GM11168 (cell line): ENCODE data around the gene MYDGF.

ENCODE experiments used
- in situ Hi-C: fragments of 300-500 bp; cut with MboI; formaldehyde crosslinking; loops from one replicate; pipeline ENCODE4 v1.12.0; 2022; ENCODE audit warnings: low sequenced_read_pairs; ENCODE audit not compliant: unreplicated experiment

The MYDGF gene

DNA sequence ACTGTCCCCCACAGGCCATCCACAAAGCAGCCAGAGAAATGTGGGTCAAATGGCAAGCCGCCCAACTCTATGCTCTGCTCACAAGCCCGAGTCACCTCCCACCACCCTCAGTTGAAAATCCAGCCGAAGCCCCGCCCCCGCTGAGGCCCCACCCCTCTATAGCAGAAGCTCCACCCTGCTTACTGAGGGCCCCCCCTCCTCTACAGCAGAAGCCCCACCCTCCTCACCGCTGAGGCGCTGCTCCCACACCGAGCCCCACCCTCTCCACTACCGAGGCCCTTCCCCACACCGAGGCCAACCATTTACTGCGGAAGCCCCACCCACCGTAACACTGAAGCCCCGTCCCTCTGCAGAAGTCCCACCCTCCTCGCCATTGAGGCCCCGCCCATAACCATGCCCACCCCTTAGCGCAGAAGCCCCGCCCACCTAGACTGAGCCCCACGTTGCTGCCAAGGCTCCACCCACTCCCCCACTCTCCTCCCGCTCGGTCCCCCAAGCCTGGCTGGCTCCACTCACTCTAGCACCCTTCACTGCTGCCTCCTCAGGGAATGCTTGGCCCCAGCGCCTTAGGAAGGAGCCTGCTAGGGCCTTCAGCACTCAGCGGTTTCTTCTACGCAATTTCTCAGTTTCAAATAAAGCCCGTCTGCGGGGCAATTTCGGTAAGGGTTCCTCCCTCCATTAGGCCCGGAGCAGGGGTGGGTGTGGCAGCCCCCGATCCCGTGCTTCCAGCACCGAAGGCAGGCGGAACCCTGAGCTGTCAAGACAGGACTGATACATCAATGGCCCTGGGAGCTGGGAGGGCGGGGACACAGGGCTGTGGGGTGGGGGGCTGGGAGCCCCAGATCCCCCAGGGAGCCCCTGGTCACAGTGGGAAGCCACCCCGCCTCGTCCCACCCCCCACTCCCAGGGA is 9.0 kb upstream of the MYDGF start:
- in situ Hi-C loops: no loop called here

DNA sequence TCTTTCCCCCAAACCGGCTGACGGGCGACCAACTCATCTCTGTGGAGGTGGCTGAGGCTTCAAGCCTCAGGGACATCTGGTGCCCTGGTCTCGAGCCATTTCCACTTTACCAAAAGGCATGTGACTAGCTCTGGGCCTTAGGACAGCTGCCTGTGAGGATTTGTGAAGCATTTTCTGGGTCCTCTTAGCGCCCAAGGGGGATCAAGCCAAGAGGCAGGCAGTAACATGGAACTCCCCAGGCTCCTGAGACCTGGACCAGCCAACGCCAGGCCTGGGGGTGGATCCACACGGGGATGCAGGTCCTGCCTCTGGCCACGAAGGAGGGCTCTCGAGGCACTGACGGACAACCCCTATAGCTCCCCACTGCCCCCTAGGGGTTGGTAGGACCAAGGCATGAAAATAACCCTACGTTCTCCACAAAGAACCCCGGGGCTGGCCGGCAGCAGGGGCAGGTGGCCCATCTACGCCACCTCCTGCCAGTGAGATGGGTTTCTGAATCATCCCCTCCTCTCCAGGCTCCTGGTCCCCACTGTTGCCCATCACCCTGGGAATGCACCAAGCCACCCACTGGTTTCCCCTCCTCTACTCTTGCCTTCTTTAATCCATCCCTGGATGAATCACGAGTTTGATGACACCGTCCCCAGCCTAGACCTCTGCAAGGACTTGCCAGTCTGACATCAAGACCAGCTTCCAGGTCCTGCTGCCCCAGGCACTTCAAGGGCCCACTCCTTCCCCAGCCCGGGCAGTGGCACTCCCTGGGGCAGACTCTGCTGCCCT is 7.0 kb upstream of the MYDGF start:
- in situ Hi-C loops: no loop called here

DNA sequence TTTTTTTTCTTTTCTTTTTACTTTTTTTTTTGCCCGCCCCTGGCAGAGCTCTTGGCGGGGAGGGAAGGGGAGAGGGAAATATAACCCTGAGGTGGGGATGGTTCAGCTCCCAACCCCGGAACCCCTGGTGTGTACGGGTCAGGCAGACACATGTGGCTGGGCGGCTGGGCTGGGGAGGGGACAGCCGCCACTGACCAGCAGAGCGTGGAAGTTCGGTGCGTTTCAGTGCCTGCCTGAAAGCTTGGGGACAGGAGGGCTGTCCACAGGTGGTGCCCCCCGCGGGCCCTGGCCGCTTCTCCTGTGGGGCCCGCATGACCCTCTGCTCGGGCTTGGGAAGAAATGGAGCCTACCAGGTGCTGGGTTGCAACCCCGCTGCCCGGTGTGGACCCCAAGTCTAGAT is 5.2 kb upstream of the MYDGF start:
- in situ Hi-C loops: no loop called here

DNA sequence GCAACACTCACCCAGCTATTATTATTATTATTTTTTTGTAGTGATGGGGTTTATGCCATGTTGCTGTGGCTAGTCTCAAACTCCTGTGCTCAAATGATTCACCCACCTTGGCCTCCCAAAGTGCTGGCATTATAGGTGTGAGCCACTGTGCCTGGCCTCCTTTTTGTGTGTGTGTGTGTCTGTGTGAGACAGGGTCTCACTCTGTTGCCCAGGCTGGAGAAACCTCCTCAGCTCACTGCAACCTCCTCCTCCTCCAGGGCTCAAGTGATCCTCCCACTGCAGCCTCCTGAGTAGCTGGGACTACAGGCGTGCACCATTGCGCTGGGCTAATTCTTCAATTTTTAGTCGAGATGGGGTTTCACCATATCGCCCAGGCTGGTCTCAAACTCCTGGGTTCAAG is 3.6 kb upstream of the MYDGF start:
- in situ Hi-C loops: no loop called here

DNA sequence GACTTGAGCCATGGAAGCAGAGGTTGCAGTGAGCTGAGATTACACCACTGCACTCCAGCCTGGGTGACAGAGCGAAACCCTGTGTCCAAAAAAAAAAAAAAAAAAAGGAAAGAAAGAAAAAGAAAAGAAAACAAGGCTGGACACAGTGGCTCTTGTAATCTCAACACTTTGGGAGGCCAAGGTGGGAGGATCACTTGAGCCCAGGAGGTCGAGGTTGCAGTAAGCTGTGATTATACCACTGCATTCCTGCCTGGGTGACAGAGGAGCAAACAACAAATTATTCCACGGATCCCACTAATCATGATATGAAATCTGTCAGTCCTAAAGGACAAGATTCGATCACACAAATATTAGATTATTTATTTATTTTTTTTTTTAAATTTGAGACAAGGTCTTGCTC is 3.1 kb upstream of the MYDGF start:
- in situ Hi-C loops: no loop called here

DNA sequence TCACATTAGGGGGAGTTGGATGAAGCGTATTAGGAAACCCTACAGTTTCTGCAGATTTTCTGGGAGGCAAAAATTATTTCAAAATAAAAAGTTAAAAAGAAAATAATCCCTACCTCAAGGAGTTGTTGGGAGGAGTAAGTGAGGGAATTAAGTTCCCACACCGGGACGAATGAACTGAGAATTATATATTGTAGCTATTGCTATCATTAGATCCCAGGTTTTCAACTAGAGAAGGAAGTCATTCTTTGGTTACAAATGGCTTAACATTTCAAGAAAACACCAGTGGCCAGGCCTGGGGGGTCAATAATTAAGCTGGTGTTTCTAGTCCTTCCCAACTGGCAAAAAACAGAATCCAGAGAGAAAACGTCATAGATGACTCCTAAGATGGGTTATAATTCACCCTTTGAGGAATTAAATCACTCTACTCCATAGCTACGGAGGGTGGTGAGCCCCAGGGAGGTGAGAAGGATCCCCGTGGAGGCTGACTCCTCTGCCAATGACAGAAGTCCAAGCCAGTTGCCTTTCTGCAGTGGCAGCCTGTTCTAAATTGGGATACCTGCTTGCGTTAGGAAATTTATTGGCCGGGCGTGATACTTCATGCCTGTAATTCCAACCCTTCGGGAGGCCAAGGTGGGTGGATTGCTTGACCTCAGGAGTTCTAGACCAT is 1.2 kb upstream of the MYDGF start:
- in situ Hi-C loops: no loop called here

DNA sequence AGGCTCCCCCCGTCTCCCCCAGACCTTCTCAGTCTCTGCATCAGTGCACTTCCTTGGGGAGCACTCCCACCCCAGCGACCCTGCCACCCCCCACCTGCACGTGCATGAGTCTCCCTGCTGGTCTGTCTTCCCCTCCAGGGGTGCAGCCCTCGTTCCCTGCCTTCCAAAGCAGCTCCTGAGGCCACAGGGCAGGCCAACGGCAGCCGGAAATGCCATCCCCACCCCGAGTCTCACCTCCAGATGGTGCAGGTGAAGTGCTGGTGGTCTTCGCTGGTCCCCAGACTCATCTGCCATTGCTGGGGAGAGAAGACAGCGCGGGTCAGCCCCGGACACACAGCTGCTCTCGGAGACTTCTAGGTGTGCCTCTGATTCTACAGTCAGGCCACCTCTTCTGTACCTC is 5.5 kb downstream of the MYDGF start:
- in situ Hi-C loops: no loop called here

DNA sequence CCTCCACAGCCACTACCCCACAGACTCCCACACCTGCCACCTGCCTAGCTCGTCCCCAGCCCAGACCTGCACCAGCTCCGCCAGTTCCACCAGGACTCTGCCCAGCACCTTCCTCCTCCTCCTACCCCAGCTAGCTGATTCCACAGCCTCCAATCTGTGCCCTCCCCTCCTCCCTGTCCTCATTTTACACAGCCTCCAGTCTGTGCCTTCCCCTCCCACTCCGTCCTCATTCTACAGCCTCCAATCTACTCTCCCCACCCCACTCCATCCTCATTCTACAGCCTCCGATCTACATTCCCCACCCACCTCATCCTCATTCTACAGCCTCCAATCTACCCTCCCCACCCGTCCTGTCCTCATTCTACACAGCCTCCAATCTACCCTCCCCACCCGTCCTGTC is 7.3 kb downstream of the MYDGF start:
- in situ Hi-C loops: no loop called here

DNA sequence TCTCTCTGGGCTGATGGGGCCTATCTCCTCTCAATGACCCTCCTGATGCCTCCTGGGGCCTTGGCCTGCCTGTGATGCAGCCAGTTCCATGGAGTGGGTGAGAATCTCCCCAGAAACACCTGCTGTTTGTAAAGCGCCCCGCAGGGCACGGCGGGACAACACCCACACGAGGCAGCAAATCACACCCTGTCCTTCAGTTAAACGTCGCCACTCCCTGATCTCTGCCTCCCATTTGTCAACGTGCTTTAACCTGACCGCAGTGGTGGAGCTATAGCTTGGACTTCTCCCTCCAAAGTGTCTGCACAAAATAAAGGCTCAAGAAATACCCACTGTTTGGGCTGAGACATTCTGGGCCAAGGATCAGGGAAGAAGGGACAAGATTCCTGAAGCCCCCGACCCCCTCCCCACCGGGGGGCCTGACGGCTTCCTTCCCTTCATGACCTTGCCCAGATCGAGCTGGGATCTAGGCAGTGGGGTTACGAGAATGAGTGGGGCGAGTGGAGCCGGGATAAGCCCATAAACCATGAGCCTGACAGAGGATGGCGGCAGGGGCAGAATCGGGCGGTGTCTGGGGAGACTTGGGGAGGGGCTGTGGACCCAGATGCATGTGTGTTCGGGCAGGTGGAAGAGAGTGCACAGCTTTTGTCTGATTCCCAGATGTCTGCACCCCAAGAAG is 8.0 kb downstream of the MYDGF start:
- in situ Hi-C loops: no loop called here

DNA sequence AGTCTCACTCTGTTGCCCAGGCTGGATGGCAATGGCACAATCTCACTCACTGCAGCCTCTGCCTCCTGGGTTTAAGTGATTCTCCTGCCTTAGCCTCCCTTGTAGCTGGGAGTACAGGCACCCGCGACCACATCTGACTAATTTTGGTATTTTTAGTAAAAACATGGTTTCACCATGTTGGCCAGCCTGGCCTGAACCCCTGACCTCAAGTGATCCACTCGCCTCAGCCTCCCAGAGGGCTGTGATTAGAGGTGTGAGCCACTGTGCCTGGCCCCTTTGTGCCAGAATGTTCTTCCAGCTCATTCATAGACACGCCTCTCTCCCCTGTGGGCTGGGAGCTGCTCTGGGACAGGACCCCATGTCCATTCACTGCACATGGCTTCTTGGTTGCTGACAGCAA is 9.1 kb downstream of the MYDGF start:
- in situ Hi-C loops: no loop called here

DNA sequence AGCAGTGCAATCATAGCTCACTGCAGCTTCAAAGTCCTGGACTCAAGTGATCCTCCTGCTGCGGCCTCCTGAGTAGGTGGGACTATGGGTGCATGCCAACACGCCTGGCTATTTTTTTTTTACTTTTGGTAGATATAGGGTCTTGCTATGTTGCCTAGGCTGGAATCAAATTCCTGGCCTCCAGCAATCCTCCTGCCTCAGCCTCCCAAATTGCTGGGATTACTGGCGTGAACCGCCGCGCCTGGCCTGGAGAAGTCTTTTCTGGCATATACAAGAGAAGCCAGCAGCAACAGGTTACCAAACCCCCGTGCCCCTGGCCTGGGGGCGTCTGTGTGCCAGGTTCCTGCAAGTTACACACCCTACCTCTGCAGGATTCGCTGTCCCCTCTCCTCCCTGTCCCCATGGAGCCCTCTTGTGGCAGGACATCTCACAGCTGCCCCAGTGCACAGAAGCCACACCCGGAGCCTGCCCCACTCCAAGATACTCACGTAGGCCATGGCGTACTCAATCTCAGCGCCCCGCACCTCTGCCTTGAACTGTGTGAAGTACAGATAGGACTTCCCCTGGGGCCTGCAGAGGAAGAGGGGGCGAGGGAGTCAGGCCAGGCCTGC is 9.9 kb downstream of the MYDGF start:
- in situ Hi-C loops: no loop called here

DNA sequence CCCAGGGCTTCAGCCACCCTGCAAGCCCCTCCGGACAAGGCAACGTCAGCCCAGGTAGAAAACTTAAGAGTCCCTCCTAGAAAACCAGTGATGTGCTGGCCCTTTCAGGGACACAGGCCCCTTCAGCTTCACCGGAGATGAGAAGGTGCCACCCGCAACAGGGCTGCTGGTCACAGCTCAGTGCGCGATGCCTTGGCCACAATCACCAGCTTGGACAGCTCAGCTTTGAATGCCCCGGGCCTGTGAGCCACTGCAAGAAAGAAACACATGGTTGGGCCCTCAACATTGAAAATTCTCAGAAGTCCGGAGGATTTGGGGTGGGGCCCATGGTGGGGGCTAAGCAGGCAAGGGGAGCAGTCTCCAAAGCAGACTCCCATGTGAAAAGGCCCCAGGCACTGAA is 12.3 kb downstream of the MYDGF start:
- in situ Hi-C loops: no loop called here

DNA sequence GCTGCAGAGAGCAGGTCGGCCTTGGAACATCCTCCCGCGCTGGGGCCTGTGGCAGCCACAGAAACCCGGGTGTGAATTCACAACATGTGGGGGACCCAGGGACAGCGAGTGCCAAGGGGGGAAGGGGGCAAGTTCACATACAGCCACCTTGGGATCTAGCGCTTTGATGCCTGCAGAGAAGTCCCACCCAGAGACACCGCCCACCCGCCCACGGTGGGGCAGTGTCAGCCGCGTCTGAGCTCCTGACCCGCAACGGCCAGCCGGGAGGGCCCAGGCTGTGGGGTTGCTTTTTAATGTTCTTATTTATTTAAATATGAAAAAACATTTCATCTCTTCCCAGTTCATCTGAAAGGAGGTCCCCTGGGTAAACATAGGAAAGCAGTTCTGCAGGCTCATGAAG is 12.9 kb downstream of the MYDGF start:
- in situ Hi-C loops: no loop called here

DNA sequence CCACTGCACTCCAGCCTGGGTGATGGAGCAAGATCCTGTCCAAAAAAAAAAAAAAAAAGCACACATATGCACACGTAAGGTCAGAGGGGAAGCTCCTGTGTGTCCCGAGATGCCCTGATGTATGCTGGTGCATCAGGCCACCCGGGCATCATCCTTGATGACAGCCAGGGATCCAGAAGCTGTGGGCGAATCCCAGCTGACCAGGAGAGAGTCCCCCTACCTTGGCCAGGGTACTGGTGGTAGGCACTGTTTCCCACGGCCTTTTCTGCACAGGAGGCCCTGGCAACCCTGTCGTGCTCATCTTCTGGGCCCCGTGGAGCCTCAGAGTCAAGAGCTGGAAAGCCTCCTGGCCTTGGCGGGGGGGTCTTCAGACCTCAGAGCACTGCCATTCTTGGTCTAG is 14.0 kb downstream of the MYDGF start:
- in situ Hi-C loops: no loop called here

DNA sequence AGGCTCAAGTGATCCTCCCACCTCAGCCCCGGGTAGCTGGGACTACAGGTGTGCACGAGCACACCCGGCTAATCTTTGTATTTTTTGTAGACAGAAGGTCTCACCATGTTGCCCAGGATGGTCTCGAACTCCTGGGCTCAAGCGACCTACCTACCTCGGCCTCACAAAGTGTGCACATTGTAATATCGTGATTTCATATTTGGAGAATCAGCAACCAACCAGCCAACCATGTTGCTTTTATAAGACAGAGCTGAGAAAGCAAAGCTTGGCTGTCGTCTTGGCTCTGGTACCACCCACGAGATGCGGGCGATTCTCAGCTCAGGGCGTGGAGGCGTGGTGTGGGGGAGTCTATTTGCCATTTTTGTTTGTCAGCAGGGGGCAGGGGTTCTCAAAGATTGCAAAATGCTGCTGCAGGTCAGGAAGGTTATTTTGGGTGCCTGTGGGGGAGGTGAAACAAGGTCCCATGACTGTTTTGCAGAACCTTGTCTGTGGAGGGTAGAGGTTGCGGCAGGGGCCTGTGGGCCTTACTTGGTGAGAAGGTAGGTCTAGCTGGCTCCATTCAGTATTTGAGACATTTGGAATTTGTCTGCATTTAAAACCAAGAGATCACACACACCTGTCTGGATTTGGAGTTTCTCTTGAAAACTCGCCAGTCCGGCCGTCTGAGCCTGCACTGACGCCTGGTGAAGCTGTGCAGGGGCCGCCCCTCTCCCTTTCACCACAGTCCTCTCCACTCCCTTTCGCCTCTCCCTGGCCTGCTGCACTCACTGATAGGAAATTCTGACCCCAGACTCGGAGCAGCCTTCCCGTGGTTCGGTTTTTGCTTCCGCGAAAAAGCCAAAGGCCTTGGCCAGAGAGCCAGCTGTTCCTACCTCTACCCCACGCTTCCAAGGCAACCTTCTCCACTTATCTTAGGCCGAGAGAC is 15.4 kb downstream of the MYDGF start:
- in situ Hi-C loops: no loop called here

DNA sequence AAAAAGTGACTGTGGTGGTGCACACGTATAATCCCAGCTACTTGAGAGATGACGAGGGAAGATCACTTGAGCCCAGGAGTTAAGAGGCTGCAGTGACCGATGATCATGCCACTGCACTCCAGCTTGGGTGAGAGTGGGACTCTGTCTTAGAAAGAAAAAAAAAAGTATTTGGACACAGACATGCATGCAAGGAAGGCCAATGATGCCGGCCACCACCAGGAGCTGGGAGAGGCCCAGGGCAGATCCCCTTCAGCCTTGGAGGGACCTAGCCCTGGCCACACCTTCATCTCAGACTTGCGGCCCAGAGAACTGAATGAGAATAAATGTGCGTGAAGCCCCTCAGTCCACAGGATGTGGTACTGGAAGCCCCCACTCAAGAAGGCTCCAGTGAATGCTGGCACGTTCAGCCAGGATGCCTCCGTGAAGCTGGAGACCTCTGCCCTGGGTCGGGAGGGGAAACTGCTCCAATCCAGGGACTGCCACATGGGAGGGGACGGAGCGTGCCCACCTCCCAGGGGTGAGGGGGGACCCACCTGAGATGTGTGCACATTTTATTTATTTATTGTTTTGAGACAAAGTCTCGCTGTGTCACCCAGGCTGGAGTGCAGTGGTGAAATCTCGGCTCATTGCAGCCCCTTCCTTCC is 16.2 kb downstream of the MYDGF start:
- in situ Hi-C loops: no loop called here

DNA sequence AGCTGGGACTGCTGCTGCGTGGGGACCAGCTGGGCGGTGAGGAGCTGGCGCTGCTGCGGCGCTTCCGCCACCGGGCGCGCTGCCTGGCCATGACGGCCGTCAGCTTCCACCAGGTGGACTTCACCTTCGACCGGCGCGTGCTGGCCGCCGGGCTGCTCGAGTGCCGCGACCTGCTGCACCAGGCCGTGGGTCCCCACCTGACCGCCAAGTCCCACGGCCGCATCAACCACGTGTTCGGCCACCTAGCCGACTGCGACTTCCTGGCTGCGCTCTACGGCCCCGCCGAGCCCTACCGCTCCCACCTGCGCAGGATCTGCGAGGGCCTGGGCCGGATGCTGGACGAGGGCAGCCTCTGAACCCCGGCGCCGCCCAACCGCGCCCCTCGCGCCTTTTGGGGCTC is 18.1 kb downstream of the MYDGF start:
- in situ Hi-C loops: no loop called here

DNA sequence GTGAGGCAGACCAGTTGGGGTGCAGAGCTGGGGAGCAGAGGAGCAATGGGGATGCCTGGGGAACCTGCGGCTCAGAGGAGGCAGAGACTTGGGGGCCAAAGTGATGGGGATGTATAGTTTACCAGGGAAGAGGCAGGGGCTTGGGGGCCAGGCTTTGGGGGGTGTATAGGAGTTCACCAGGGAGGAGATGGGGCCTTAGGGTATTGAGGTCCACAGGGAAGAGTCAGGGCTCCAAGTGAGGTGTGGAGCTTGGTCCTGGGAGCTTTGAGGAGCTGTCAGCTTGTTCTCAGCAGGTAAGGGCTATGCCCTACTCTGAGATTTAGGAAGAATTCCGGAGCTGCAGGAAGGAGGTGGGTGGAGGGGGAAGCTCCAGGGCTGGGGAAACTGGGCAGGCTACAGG is 20.0 kb downstream of the MYDGF start:
- in situ Hi-C loops: no loop called here
